OCI-LY1 (cell line): Measurements from ENCODE around the gene UTS2R.

ENCODE experiments used
- EZH2 ChIP-seq: fragments of 200-600 bp; sonication (generic), shearing (Covaris generic); IDR thresholded peaks from 2 replicates; pipeline ENCODE4 v1.8.0; 2017; ENCODE audit warnings: borderline replicate concordance, mixed run types, mild to moderate bottlenecking, antibody characterized with exemption, low read length, moderate library complexity, mixed read lengths
- TF ChIP-seq, protein P1 (sequence below): fragments of 200-600 bp; sonication (generic), shearing (Covaris generic); IDR thresholded peaks from 2 replicates; pipeline ENCODE4 v1.5.1; 2017; ENCODE audit warnings: mild to moderate bottlenecking, antibody characterized with exemption, low read length, moderate library complexity, mixed read lengths

DNA sequence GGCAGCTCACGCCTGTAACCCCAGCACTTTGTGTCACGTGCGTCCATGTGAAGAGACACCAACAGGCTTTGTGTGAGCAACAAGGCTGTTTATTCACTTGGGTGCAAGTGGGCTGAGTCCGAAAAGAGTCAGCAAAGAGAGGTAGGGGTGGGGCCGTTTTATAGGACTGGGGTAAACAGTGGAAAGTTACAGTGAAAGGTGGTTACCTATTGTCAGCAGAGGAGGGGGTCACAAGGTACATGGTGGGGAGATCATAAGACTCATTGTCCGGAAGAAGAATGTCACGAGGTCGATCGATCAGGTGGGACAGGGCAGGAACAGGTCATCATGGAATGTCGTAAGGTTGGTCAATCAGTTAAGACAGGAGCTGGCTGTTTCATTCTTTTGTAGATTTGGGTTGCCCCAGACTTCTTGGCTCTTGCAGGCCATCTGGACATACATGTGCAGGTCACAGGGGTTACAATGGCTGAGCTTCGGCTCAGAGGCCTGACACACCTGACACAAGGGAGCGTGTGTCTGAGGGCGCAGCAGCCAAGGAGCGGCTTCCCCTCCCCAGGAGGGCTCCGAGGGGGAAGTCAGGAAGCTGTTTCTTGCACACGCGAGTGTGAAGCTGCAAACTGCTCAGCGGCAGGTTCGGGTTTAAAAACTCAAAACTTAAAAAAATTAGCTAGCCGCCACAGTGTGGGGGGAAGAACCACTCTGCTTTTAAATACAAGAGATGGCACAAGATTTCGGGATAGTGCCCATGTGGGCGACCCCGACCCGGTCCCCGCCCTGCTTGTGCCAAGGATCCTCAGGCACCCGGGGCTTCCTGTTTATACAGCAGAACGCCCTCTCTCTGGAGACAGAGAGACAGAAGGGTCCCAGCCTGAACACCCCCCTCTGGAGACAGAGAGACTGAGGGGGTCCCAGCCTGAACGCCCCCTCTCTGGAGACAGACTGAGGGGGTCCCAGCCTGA is 24.9 kb upstream of the UTS2R start:
- TF ChIP-seq EZH2: no peak
- TF ChIP-seq, protein P1, sequence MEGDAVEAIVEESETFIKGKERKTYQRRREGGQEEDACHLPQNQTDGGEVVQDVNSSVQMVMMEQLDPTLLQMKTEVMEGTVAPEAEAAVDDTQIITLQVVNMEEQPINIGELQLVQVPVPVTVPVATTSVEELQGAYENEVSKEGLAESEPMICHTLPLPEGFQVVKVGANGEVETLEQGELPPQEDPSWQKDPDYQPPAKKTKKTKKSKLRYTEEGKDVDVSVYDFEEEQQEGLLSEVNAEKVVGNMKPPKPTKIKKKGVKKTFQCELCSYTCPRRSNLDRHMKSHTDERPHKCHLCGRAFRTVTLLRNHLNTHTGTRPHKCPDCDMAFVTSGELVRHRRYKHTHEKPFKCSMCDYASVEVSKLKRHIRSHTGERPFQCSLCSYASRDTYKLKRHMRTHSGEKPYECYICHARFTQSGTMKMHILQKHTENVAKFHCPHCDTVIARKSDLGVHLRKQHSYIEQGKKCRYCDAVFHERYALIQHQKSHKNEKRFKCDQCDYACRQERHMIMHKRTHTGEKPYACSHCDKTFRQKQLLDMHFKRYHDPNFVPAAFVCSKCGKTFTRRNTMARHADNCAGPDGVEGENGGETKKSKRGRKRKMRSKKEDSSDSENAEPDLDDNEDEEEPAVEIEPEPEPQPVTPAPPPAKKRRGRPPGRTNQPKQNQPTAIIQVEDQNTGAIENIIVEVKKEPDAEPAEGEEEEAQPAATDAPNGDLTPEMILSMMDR: no peak
